Skin of body (tissue), 2 donors: ENCODE results near the gene HAAO. TPM values are rescaled to one million over a fixed set of nuclear protein-coding genes. Genes with fewer than 3 reads are reported as not detected.
A peak's percentile ranks its signal among the peaks of the same experiment; 100 is the strongest.
"Not testable (repeated sequence)": the region's sequence is repeated elsewhere in the genome, so short reads cannot be mapped to it uniquely, and the experiment has no call there.

Experiments used
- DNase-seq: peaks from one replicate; lab custom pipeline; 2025; lab: John Stamatoyannopoulos, UW
- total RNA-seq: library from RNA; depleted of rRNA; stranded (reverse); fragments of >200 nt; gene quantifications from one replicate; pipeline ENCODE4 v1.2.3, GENCODE V29; 2014

The HAAO gene
- total RNA-seq = 7.0 TPM

- no peak for DNase-seq
These were observed at the start of gene HAAO for GRCh38 chr2:42792583-42793333. Gene HAAO (minus strand): TSS chr2:42792583. CDS start chr2:42792536, 47 bp downstream.

GRCh38 chr2:42841344-42841743 lies 49.0 kb upstream of the HAAO start:
- DNase-seq = no peak

GRCh38 chr2:42840760-42841159 lies 48.4 kb upstream of the HAAO start:
- no peak for DNase-seq

DNA sequence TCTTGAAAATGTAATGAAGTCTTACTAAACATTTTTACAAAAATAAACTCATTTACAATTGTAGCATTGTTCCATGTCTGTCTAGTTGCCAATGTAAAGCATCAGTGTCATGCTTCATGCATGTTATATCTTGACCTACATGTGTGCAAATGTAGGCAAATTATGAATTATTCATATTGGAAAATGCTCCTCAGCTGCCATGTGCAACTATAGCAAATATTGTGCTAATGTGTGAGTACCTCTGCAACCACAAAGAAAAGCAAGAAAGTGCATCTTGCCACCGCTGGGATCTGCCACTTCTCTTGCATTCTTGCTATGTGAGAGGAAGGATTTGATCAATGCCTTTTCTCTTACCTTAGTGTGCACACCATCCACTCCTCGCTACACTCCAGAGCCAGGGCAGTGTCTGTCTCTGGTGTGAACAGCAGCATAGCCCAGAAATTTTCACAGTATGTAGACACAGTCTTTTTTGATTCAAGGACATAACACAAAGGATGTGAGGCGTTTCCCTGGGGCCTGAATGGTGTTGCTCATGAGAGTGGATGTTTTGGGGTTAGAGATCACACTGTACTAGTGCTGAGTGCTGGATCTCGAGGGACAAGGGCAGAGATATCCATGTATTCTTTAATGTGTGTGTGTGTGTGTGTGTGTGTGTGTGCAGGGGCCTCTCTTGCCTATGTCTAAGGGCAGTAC lies 47.6 kb upstream of the HAAO start:
- DNase-seq = no peak

DNA sequence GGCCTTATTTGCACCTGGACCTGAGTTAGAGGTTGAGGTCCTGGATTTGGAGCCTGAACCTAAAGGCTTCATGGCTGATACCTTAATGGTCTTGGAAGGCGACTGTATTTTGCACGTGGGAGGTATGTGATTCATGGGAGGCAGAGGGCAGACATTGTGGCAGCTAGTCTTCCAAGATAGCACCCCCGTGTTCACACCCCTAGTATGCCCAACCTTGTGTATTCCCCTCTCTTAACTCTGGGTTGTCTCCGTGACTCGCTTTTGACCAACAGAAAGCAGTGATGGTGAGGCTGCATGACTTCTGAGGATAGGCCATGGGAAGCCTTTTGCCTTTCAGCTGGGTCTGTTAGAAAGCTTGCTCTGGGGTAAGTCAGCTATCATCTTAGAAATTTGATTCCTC lies 45.8 kb upstream of the HAAO start:
- no peak for DNase-seq

DNA sequence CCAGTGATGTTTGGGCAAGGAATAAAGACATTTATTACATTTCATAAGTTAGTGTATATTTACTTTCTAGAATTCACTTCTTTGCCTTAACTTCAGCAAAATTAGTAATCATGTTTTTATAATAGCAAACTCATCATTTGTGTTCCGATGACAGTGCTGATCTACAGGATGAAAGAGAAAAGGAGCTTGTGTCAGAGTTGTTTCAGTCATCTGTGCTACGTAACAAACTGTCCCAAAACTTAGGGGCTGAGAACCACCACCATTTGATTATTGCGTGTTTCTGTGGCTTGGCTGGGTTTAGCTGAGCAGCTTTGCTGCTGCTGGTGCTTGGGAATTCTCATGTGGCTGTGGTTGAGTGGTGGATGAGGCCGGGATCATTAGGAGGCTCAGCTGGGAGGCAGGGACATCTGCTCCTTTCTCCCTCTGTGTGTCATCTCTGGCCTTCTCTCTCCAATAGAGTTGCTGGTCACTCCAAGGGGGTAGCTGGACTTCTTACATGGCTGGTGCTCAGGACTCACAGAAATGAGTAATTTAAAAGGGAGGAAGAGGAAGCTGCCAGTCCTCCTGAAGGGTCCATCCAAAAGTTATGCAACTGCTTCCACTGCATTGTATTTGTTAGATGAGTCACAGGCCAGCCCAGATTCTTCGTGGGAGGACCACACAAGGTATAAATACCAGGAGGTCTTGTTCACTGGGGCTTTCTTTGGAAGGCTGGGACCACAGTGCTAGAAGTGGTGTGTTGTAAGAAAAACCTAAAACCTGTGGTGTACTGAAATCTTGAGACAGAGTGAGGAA lies 43.4 kb upstream of the HAAO start:
- no peak for DNase-seq

DNA sequence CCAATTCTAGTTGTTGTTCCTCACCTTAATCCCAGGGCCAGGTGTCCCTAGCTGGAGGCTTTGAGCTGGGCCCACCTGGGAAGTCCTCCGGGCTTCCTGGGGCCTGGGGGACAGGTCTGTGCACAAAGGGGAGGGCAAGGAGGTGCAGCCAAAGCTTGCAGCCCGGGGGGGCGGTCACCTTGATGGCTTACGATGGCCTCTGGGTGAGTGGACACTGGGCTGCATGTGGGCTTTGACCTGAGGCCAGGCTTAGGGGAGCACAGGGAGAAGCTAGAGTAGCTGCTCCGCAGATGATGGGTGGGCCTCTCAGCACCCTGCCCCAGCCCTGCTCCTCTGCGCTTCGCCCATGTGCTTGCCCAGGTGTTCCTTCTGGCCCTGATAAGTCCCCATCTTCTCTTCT lies 41.8 kb upstream of the HAAO start:
- DNase-seq = no peak

GRCh38 chr2:42832289-42832634 lies 39.9 kb upstream of the HAAO start:
- DNase-seq = no peak

GRCh38 chr2:42831575-42832288 lies 39.3 kb upstream of the HAAO start:
- not testable (repeated sequence) for DNase-seq

DNA sequence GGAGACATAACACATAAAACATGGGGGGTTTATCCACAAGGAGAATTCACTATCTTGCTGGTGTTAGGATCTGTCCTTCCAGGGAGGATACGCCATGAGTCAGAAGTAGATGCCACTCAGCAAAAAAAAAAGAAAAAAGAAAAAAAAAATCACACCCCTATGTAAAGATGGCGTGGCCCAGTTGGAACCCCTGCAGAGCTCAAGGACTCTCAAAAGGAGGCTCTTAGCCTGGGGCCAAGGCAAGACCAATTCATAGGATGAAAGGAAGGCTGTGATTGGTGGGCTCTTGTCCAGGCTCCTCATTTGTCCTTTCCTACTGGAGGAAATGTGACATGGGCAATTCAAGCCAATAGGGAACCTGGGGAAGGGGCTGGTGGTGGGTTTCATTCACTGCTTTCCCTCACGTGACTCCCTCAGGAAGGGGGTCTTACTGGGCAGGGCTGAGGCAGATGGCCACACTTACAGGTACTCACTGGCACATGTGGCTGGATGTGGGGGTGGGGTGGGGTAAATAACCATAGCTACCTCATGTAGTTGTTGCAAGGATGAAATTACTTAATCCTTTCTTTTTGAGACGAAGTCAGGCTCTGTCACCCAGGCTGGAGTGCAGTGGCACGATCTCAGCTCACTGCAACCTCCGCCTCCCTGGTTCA lies 38.7 kb upstream of the HAAO start:
- no peak for DNase-seq

DNA sequence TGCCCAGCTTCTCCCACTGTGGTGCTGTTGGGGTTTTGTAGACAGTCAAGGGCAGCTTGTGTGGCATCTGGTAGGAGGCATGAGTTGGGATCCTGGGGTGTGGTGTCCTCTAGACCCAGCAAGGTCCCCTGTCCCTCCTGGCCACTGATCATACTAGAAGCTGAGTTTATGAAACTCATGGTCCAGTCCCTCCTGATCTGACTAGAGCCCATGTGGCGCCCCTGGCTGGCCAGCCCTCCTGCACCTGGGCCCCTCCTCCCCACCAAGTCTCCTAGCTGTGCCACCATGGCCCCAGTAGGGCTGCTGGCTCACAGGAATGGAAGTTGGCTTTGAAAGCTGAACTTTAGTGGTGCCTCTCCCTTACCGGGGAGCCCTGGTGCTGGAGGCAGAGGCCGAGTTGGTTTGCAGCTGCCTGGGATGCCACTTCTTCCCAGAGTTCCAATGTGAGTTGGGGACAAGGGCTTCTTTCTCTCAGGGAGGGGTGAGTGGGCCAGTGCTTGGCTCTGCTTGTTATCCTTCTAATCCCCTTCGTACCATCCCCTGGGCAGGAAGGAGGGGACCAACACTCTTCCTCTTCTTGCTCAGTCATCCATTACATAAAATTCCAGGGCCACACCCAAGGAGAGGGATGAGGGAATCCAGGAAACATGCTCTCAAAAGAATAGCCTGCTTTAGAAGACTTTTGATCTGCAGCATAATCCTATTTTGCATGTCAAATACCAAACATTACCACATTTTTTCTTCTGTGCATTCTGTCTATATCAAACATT lies 37.5 kb upstream of the HAAO start:
- DNase-seq = no peak

DNA sequence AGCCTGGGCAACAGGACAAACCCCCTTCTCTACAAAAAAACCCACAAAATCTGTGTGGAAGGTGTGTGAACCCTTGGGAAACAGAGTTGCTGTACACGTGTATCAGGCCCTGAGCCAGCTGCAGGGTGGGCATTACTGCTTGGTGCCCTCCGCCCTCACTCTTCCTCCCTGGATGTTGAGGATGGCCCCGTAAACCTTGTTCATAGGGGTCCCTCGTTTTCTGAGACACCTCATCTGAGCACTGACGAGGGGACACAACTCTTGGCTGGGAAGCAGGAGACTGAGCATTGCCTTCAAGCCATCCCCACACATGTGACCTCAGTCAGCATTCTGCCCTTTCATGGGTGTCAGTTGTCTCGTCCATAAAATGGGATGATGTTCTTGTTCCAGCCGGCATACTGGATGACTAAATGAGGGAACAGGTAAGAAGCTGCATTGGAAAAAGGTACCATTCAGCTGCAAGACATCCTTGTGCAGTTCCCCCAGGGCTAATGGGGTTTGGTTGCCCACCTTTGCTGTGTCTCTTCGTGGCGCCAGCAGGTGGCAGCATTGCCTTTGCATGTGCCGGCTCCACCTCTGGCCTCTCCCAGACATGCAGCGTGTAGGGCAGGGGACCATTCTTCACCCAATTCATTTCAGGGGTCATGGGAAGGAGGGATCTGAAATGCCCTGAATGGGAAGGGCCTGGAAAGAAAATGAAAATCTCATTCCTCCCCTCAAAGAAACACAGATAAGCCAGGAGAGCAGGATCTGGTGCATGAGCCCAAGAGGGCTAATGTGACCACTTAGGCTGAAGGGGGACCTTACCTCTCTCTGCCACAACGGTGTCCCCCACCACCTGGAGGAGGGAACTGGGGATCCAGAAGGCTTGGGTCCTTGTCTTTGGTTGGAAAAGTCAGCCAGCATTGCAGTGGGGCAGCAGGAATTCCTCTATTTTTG lies 36.4 kb upstream of the HAAO start:
- DNase-seq = peak; percentile 66

GRCh38 chr2:42827647-42828486 lies 35.5 kb upstream of the HAAO start:
- peak; percentile 71 for DNase-seq

GRCh38 chr2:42826231-42826630 lies 33.8 kb upstream of the HAAO start:
- no peak for DNase-seq

- no peak for DNase-seq
These were observed 32.0 kb upstream of the HAAO start for GRCh38 chr2:42824454-42824807.

GRCh38 chr2:42823744-42824453 lies 31.5 kb upstream of the HAAO start:
- no peak for DNase-seq

GRCh38 chr2:42819160-42819559 lies 26.8 kb upstream of the HAAO start:
- DNase-seq = no peak

- no peak for DNase-seq
These were observed 23.3 kb upstream of the HAAO start for GRCh38 chr2:42815726-42816125.
